SIG-M5 (cell line): Measurements from ENCODE around the gene DNAH8.

Experiments used
- DNase-seq: peaks from one replicate; lab custom pipeline; 2025; lab: John Stamatoyannopoulos, UW

Gene DNAH8

GRCh38 chr6:38974389-38975151, 259.5 kb downstream of the DNAH8 start:
- no peak for DNase-seq

- DNase-seq = no peak
These were observed 260.5 kb downstream of the DNAH8 start for GRCh38 chr6:38975621-38976049.

DNA sequence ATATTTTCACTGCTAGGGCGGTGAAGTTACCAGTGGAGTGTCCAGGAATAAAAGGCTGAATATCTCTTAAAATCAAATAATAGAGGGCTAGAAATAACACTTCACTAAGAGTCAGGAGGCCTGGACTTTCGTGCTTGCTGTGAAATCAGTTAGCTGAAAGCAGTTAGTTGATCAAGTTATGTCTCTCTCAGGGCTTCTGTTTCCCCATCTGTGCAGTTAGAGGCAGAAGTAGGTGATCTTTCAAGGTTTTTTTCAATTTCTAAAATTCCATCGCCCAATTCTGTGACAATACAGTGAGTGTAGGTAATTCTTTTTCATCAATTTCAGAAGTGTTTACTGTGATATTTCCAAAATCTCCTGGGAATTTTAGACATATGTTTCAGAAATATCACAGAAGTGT, 260.9 kb downstream of the DNAH8 start:
- no peak for DNase-seq

- no peak for DNase-seq
These were observed 261.8 kb downstream of the DNAH8 start for GRCh38 chr6:38976801-38977500.

DNA sequence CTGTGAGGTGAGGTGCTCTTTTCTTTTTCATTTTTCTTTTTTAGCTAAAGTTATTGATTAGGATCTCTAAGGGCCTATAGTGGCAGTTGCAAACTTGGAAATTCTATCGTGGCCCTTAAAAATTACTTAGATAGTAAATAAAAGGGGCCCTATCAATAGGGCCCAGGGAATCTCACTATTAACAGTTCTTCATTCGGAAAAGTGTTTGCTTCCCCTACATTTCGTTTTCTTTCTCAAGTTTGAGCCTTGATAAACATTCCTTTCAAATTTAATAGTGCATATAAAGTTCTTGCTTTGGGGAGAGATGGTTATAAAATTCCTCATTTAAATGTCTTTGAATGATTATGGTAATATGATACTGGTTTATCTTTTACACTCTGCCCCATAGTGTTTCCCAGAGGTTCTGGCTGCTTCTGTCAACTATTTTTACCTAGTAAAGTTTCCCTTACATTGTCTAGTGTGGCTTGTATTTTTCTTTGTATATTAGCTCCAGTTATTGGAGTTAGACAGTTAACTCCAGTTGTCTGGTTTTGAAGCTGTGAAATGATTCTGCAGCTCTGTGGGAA, 263.1 kb downstream of the DNAH8 start:
- no peak for DNase-seq

- no peak for DNase-seq
These were observed 267.4 kb downstream of the DNAH8 start for GRCh38 chr6:38982470-38982869.

GRCh38 chr6:38984723-38985122, 269.6 kb downstream of the DNAH8 start:
- DNase-seq = no peak

GRCh38 chr6:38985839-38986238, 270.7 kb downstream of the DNAH8 start:
- DNase-seq = no peak

GRCh38 chr6:38987503-38987902, 272.4 kb downstream of the DNAH8 start:
- DNase-seq = no peak

DNA sequence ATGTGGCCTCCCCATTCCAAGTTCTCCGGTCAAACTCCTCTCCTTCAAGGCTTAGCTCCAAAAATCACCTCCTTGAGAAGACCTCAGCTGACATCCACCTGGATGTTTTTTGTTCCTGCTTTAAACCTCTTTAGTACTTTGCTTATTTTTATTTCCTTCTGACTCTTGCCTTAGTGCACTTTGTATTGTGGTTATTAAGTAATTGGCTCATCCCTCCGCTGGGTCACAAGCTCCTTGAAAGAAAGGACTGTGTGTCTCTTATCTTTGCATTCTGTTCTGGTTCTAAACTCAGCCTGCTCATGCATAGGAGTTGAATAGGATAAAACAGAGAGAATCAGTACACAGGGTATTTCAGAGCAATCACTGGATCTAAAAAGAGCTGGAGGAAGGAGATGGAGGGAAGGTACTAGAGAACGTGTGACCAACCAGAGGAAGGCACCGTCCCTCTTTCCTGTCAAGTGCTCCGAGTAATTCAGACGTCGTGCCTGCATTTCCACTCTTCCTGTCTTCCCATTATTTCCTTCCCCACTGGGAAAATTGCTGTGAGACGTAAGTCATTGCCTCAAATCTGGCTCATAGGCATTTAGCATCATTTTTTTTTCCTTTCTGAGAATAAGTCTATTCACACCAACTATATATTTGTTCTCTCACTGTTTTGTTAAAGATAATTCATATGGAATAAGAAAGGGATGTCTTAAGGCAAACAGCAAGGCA, 273.8 kb downstream of the DNAH8 start:
- DNase-seq = no peak

- no peak for DNase-seq
These were observed 275.4 kb downstream of the DNAH8 start for GRCh38 chr6:38990475-38990874.

GRCh38 chr6:38996676-38997075, 281.6 kb downstream of the DNAH8 start:
- DNase-seq = no peak

DNA sequence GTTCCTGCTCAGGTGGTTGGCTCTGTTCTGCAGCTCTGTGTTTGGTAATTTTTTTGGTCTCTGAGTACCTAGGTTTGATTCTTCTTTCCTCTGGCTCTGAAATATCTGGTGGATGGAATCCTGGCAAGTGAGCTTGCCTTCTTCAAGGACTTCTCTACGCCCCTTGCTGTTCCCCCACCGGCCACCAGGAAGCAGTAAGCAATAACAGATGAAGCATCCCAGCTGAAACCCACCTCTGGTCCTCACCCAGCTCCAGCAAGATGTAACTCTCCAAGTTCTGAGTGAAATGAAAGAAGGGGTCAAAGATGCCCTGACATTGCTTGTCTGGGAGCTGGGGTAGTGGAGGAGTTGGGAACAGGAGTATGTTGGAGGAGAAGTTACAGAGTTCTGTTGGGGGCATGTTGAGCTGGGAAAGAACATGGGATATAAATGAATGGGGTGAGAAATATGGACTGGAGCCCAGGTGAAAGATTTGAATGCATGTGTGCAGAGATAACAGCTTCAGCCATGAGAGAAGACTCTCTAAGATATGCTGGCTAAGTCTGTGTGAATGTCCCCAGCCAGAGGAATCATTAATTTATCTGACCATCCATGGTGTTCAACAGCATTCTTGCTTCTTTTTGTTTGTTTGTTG, 282.1 kb downstream of the DNAH8 start:
- no peak for DNase-seq

GRCh38 chr6:39003072-39003471, 288.0 kb downstream of the DNAH8 start:
- DNase-seq = no peak

DNA sequence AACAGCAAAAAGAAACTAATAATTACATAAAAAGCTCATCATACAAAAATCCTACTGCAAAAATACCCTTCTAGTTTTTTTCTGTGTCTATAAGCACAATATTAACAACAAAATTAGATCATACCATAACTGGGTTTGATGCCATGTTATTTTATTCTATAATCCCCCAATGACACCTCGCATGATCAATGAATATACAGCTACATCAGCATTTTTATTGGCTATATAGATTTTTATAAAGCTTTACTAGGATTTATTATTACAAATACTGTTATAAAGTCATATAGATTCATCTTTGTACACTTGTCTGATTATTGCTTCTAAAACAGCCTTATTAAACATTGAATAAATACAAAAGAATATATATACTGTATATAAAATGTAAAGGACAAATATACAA, 288.4 kb downstream of the DNAH8 start:
- no peak for DNase-seq

GRCh38 chr6:39004801-39005200, 289.7 kb downstream of the DNAH8 start:
- DNase-seq = no peak

GRCh38 chr6:39005774-39006173, 290.7 kb downstream of the DNAH8 start:
- no peak for DNase-seq

DNA sequence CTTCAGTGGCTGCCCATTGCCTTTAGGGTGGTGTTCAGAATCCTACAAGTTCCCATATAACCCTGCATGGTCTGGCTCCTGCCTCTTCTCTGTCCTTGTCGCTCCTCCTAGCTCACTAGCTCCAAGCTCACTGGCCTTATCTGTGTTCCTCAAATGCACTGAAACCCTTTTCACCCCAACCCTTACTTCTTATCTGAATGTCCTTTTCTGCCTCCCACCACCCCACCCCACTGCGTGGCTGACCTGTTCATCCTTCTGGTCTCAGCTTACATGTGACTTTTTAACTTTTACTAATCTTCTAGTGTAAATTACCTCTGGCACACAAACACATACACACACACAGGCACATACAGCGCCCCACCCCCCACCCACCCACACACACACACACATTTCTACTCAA, 292.5 kb downstream of the DNAH8 start:
- no peak for DNase-seq

DNA sequence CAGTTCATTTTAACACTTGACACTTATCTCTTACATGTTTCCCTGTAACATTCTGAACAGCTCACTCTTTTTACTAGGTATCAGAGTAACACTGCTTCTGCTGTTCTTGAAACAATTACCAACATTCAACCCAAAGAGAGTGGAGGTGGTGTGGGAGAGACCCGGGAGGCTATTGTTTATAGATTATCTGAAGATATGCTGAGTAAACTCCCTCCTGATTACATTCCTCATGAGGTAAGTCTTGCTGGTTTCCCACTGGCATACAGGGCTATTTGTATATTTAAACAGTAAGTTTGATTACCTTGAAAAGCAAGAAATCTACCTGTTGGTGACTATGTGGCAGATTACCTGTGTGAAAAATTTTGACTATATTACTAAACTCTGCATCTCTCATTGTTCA, 293.6 kb downstream of the DNAH8 start:
- no peak for DNase-seq

GRCh38 chr6:39009476-39009875, 294.4 kb downstream of the DNAH8 start:
- DNase-seq = no peak

GRCh38 chr6:39016839-39017546, 301.9 kb downstream of the DNAH8 start:
- DNase-seq = no peak

DNA sequence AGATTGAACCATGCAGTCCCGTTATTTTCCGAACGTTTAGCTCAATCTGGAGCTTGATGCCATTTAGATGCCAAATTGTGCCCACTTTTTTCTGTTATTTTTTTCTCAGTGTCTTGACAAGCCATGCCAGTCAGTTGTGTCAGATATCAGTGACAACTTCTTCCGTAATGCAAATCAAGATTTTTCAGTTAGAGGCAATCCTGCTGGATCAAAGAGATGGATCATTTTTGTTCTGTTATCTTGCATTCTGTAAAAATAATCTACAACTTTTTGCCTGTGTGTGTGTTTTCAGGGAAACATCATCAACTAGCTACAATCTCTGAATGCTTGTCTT, 302.4 kb downstream of the DNAH8 start:
- no peak for DNase-seq
